HEK293 (cell line): Measurements from ENCODE around the gene DNAH5.

Source experiments
- CTCF ChIP-seq: fragments of 450-650 bp; formaldehyde crosslinking; IDR thresholded peaks from 2 replicates; pipeline ENCODE4 v1.5.1; 2016; ENCODE audit warnings: missing biosample characterization, missing genetic modification characterization
- HOXA7 ChIP-seq: sonication (generic); formaldehyde crosslinking; IDR thresholded peaks from 2 replicates; pipeline ENCODE4 v1.8.1; 2022; ENCODE audit warnings: missing genetic modification reagents, borderline replicate concordance
- ZBTB11 ChIP-seq: fragments of 450-650 bp; formaldehyde crosslinking; conservative IDR thresholded peaks from 2 replicates; pipeline ENCODE4 v1.5.1; 2016; ENCODE audit warnings: low read depth, missing biosample characterization, missing genetic modification characterization
- ZNF169 ChIP-seq: fragments of 450-650 bp; formaldehyde crosslinking; IDR thresholded peaks from 2 replicates; pipeline ENCODE4 v1.5.1; 2016; ENCODE audit warnings: missing biosample characterization, missing genetic modification characterization
- ZNF501 ChIP-seq: fragments of 450-650 bp; formaldehyde crosslinking; IDR thresholded peaks from 2 replicates; pipeline ENCODE4 v1.5.1; 2016; ENCODE audit warnings: missing biosample characterization, missing genetic modification characterization
- ZNF549 ChIP-seq: fragments of 450-650 bp; IDR thresholded peaks from 2 replicates; pipeline ENCODE4 v1.5.1; 2018; ENCODE audit warnings: missing biosample characterization, missing genetic modification characterization, mild to moderate bottlenecking, inconsistent platforms, moderate library complexity
- ZNF670 ChIP-seq: fragments of 450-650 bp; formaldehyde crosslinking; IDR thresholded peaks from 2 replicates; pipeline ENCODE4 v1.5.1; 2016; ENCODE audit warnings: missing biosample characterization, missing genetic modification characterization, low read depth

- TF ChIP-seq ZBTB11 (tag by site-specific recombination) (no peak), CTCF (no peak), ZNF549 (tag by site-specific recombination) (no peak), ZNF501 (tag by site-specific recombination) (no peak), ZNF670 (tag by site-specific recombination) (no peak), ZNF169 (tag by site-specific recombination) (no peak), HOXA7 (no peak)
These were observed 24.7 kb downstream of the DNAH5 start for GRCh38 chr5:13919786-13920185.
